Raji (cell line): ENCODE results near the gene PPIA.
A peak's percentile ranks its signal among the peaks of the same experiment; 100 is the strongest.

ENCODE experiments used
- POLR2A ChIP-seq: IDR thresholded peaks from 2 replicates; pipeline ENCODE4 v1.6.1; 2011; ENCODE audit warnings: low read depth, low read length, control low read depth; ENCODE audit not compliant: insufficient read depth

PPIA gene

DNA sequence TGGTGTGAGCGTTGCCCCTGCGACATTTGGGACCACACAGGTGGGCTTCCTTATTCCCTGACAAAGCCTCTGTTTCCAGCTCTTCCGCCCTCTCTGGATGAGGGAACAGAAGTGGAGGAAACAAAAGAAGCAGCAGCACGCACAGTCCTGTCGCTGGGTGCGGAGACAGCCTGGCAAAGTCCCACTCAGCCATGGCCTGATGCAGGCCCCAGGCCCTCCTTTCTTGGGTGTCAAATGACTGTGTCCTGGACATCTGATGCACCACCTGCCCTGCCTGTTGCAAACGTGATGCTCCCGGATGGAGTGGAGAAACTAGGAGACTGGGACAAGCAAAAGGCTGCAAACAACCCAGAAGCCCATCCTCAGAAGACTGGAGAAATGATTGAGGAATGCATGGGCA lies 27.1 kb upstream of the PPIA start:
- 0 out of 2 replicates have a peak, but pooled peaks have one; percentile 14 for TF ChIP-seq POLR2A

DNA sequence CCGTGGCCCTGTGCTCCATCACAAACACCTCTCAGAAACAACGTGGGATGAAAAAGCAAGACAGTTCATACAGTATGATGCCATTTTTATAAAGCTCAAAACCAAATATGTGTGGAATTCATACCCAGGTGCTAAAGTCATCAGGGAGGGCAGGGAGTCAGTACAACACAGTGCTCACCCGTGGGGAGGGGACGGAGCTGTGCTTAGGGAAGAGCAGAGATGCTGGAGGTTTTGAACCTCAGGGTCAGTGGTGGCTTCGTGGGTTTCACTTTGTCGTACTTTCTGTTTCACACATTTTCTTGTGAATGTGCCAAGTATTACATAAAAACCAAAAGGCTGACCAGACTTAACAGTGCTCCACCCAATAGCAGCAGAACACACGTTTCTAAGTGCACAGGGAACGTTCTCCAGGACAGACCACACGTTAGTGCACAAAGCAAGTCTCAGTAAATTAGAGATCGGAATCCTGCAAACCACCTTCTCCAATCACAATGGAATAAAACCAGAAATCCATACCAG lies 26.6 kb upstream of the PPIA start:
- TF ChIP-seq POLR2A = no peak

DNA sequence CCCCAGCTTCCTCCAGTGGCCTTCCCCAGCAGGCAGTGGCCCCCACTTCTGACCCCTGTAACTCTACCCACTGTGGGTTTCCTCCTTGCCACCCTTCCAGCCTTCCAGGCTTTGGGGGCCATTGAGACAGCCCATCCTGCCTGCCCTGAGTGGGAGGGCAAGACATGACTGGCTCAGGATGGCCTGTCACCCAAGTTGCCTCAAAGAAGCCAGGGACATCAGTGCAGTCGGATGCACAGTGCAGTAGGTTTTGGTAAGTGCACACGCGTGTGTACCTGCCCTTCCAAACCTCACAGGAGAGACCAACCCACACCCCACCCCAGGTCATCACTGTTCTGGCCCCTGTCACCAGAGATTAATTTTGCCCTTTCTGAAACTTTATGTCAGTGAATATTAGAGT lies 25.1 kb upstream of the PPIA start:
- TF ChIP-seq POLR2A = no peak

DNA sequence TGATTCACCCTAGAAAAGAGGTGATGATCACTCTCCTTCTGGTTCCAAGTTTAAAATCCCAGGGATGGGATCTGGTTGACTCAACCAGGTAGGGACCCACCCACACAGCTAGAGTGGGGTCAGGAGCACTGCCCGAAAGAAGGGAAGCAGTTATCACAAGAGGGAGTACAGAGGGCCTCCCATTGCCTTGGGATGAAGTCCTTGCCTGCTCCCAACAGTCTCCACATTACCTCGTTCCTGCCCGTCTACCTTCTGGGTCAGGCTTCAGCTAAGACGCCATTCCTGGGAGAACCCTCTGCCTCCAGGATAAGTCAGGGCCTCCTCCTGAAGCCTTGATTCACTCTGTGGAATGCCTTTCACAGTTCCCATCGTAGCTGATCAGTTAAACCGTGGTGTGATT lies 24.0 kb upstream of the PPIA start:
- no peak for TF ChIP-seq POLR2A

DNA sequence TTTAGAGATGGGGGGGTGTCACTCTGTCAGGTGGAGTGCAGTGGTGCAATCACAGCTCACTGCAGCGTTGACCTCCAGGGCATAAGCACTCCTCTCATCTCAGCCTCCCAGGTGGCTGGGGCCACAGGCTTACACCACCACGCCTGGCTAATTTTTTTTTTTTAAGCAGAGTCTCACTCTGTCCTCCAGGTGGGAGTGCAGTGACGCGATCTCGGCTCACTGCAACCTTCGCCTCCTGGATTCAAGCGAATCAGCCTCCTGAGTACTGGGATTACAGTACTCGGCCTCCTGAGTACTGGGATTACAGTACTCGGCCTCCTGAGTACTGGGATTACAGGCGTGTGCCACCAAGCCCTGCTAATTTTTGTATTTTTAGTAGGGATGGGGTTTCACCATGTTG lies 23.6 kb upstream of the PPIA start:
- TF ChIP-seq POLR2A = no peak

DNA sequence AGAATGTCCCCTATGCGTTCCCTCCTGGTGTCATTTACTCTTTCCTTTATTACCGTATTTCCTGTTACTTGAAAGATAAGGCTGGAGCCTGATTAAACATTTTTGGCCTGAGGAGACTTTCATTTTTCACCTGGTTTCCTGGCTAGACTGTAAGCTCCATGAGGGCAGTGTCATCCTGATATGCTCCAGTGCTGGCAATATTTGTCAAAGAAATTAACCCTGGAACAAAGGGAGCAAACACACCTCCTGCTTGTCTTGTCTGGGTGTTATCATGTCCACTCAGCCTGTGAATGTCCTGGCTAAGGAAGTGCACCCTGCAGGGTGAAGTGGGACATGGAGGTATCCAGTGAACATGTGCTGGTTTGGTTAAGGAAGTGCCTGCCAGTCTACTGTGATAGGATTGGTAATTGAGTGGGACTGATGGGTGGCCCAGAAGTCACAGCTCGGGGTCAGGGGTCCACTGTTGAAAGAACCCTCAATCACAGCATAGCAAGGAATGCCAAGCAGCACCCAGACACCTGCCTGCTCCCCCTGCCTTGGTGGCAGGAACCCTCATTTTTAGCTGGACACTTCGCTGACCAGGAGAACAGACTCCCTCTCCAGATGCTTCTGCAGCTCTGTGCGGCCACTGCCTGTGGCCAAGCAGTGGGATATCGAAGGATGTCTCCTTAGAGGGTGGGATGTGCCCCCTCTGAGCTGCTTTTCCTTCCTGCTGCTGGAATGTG lies 20.9 kb upstream of the PPIA start:
- no peak for TF ChIP-seq POLR2A

DNA sequence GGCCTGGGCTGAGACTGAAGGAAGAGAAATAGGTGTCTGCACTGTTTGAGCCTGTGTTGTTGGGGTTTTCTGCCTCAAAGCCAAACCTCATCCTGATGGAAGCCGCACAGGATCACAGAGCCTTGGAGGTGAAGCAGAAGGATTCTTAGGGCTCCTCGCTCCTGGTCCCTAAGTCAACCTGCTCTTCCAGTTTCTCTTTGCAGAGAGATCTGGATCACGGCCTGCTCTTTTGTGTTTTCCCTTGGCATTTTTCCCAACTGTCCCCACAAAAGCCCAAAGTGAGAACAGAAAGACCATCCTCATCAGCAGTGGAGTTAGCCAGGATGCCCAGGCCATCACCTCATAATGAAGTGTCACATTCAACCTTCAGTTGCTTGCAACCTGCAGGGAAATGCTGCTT lies 20.3 kb upstream of the PPIA start:
- TF ChIP-seq POLR2A = no peak

DNA sequence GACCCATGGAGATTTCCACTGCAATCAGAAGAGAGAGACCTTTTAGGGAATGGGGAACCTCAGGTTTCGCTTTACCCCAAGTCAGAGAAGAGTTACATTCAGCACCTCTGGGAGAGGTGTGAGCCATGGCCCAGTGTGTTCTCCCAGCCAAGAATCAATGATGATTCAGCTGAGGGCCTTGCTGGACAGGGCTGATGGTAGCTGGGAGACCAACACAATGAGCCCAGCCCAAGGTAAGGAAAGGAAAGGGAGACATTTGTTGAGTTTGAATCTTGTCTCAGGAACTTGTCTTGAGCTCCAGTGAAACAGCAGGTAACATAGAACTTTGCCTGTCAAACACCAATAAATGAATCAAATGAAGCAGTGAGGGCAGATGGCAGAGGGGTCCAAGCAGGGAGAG lies 14.0 kb upstream of the PPIA start:
- no peak for TF ChIP-seq POLR2A

DNA sequence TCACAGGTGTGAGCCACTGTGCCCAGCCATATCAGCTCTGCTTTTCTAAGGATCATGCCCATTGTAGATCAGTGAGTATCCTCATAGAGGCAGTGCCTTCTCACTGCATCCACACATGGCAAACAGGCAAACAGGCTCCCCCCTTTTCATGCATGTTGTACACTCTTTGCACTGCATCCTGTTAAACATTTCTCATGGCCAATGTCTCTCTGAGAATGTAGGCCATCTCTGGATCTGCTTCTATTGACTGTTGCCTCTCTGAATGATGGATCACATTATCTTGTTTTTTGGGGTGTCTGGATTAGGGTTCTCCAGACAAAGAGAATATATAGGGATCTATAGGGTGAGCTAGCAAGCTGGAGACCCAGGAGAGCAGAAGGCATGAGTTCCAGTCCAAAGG lies 13.1 kb upstream of the PPIA start:
- no peak for TF ChIP-seq POLR2A

DNA sequence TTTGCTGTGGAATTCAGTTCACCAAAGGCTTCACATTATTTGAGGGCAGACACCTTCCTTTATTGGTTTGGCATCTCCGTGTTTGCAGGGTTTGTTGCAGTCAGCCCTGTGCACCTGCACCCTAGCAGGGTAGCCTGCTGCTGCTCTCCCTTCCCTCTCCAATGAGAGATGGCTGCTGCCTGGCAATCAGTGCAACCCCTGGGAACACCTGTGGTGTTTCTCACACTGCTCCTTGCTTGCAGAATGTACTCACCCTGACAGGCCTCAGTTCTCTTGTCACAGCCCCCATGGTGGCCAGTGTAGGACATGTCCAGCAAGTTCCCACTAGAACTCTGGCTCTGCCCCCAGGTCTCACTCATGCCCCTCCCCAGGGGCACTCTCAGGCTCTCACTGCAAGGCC lies 12.1 kb upstream of the PPIA start:
- TF ChIP-seq POLR2A = no peak

DNA sequence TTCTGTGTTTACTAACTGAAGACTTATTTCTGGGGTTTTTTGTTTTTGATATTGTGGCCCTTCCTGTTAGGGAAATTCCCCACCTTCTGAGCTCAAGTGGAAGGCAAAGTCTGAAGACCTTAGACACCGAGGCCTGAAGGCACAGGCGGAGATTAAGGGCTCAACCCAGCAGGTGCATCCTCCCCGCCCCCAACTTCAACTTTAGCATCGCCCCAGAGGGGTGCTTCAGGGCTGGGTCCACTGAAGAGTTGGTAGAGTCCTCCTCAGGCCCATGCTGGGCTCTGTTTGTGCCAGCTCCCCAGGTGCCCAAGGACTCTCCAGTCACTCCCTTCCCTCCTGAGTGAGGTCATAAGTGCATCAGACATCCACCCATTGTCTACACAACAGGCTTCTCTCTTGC lies 9.4 kb upstream of the PPIA start:
- no peak for TF ChIP-seq POLR2A

DNA sequence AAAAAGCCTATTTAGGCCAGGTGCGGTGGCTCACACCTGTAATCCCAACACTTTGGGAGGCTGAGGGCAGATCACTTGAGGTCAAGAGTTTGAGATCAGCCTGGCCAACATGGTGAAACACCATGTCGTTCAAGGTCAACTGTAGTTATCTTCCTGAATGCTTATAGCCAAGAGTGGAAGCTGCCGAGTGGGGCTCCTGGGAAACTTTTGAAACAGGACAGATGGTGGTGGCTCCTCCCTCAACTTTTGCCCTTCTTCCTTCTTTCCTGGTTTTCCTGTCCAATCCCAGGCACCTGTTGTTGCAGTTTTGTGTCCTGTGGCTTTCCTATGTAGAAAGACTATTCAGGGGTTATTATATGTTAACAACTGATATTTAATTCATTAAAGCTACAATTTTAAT lies 8.7 kb upstream of the PPIA start:
- TF ChIP-seq POLR2A = no peak

DNA sequence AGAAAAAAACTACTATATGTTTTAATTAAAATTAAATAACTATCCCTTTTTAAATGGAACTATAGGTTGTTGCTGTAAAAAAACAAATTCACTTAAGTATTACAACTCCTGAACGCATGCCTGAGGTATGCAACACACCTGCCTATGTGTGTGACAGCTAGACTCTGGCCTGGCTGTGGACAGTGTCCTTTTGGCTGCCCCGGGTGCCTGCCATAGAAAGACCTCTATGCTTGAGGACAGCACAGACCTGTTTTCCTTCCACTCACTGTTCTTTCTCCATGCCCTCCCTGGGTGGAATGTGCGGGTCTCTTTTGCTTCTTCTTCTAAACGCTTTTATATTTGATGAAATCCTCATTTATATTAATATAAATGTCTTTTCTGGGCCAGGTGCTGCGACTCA lies 6.5 kb upstream of the PPIA start:
- no peak for TF ChIP-seq POLR2A

DNA sequence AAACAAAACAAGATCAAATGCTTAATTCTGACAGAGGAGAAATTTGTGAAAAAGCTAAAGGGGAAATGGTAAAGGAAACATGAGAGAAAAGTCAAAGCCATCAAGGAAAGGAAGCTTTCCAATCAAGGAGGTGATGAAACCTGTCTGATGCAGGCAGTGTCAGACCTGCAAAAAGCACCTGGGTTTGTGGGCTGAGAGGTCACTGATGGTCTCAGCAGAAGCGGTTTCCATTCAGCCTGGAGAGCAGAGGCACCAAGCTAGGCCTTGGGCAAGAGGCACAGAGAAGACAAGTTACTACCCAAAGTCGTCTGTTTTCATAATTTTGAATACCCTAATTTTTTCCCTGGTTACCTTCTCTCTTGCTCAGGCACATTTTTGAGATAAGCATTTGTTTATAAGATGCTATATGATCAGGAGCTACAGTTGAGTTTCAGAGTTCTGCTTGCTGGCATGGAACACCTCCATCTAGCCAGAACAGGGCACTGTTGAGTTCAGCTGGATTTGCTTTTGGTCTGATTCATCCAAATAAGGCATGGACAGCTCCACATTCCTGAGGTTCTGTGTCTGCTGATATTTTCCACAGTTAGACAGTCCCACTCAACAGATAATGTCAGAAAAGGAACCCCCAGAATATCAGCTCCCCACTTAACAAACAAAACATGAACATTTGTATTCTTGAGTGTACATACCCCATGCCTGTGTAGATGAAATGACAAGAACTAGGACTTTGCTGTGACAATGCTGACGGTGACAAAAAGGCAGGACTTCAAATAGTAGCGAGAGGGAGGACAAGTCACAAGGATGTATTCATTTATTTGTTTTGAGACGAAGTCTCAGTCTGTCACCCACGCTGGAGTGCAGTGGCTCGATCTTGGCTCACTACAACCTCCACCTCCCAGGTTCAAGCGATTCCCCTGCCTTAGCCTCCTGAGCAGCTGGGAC lies 4.9 kb upstream of the PPIA start:
- TF ChIP-seq POLR2A = no peak

DNA sequence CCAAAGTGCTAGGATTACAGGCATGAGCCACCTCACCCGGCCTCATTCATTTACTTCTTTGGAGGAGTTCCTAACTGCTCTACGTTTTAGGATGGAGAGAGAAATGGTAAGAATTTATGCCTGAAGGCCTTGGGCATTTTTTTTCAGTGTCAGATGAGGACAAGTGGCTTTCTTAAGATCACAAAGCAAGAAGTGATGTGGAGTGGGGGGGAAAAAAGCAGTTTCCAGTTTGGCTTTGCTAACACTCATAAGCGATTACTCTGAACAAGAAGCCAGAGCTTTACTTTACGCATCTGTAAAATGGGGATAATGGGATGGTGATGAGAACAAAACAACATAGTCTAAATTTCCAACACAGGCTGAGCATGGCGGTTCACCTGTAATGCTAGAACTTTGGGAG lies 2.6 kb upstream of the PPIA start:
- no peak for TF ChIP-seq POLR2A

DNA sequence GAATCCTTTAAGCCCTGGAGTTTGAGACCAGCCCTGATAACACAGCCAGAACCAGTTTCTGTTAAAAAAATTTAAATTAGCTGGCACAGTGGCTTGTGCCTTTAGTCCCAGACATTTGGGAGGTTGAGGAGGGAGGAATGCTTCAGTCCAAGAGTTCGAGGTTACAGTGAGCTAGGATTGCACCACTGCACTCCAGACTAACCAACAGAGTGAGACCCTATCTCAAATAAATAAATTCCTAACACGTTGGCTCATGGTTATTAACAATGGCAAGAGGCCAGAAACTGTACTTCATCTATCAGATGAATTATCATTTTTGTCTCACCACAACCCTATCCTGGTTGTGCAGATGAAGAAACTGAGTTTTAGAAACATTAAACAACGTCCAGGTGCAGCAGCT lies 2.1 kb upstream of the PPIA start:
- no peak for TF ChIP-seq POLR2A
